Neural cell (in vitro differentiated cells): ENCODE data around the gene CHDH.

Source experiments
- EP300 ChIP-seq: fragments of 450-650 bp; conservative IDR thresholded peaks from 2 replicates; pipeline ENCODE4 v1.6.1; 2014; ENCODE audit warnings: antibody characterized with exemption, mild to moderate bottlenecking, moderate library complexity; ENCODE audit not compliant: poor library complexity, severe bottlenecking
- EZH2 ChIP-seq: fragments of 200-600, 300-800 bp; shearing (Covaris generic), sonication (generic); IDR thresholded peaks from 2 replicates; pipeline ENCODE4 v1.6.1; 2014; ENCODE audit warnings: antibody characterized with exemption, low read length, borderline replicate concordance, mild to moderate bottlenecking; ENCODE audit not compliant: insufficient read depth, poor library complexity, severe bottlenecking
- POLR2AphosphoS5 ChIP-seq: IDR thresholded peaks from 2 replicates; pipeline ENCODE4 v1.6.1; 2012
- SMC3 ChIP-seq: fragments of 450-650 bp; conservative IDR thresholded peaks from 2 replicates; pipeline ENCODE4 v1.6.1; 2014; ENCODE audit warnings: antibody characterized with exemption, mild to moderate bottlenecking, moderate library complexity; ENCODE audit not compliant: poor library complexity
- TAF1 ChIP-seq: IDR thresholded peaks from 2 replicates; pipeline ENCODE4 v1.6.1; 2012; ENCODE audit warnings: low read depth
- TF ChIP-seq, protein P1 (sequence below): fragments of 450-650 bp; IDR thresholded peaks from 2 replicates; pipeline ENCODE4 v1.5.1; 2014; ENCODE audit warnings: antibody characterized with exemption, mild to moderate bottlenecking, moderate library complexity; ENCODE audit not compliant: poor library complexity, severe bottlenecking

DNA sequence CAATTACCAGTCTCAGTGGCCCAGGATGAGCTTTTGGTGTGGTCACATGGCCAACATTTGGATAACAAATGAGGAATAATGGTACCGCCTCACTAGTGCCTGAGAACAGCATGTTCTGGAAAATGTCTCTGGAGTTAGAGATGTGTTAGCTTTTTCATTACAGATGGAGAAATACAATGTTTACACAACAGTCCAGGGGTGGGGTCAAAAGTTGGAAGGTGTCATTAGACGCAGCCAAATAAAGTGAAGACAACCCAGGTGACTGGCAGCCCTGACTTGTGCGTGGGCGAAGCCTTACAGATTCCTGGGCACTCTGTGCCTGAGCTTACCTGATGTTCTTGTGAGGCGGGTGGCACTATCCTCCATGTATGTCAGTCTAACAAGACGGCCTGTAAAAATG, 13.0 kb upstream of the CHDH start:
- TF ChIP-seq, protein P1, sequence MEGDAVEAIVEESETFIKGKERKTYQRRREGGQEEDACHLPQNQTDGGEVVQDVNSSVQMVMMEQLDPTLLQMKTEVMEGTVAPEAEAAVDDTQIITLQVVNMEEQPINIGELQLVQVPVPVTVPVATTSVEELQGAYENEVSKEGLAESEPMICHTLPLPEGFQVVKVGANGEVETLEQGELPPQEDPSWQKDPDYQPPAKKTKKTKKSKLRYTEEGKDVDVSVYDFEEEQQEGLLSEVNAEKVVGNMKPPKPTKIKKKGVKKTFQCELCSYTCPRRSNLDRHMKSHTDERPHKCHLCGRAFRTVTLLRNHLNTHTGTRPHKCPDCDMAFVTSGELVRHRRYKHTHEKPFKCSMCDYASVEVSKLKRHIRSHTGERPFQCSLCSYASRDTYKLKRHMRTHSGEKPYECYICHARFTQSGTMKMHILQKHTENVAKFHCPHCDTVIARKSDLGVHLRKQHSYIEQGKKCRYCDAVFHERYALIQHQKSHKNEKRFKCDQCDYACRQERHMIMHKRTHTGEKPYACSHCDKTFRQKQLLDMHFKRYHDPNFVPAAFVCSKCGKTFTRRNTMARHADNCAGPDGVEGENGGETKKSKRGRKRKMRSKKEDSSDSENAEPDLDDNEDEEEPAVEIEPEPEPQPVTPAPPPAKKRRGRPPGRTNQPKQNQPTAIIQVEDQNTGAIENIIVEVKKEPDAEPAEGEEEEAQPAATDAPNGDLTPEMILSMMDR, result no peak
- TF ChIP-seq EZH2, result no peak
- TF ChIP-seq POLR2AphosphoS5, result no peak
- no peak for TF ChIP-seq EP300
- TF ChIP-seq TAF1, result no peak
- TF ChIP-seq SMC3, result no peak
